Posterior cingulate gyrus (tissue), 11 donors: ENCODE measurements around the gene DHX34.
A peak's percentile ranks its signal among the peaks of the same experiment; 100 is the strongest.
"Not testable (repeated sequence)": the region's sequence is repeated elsewhere in the genome, so short reads cannot be mapped to it uniquely, and the experiment has no call there.

Experiments used
- DNase-seq, 10 donors: peaks; one replicate each; pipeline versions ENCODE4 v3.0.0 to v3.0.0-alpha.2; 2020 to 2021; ENCODE audit warnings: mixed read lengths in 3 of 10
- intact Hi-C: fragments of 100-400 bp; cut with DNase I; formaldehyde crosslinking; loops from one replicate; pipeline ENCODE4 v1.15.1; 2023

DHX34 gene

DNA sequence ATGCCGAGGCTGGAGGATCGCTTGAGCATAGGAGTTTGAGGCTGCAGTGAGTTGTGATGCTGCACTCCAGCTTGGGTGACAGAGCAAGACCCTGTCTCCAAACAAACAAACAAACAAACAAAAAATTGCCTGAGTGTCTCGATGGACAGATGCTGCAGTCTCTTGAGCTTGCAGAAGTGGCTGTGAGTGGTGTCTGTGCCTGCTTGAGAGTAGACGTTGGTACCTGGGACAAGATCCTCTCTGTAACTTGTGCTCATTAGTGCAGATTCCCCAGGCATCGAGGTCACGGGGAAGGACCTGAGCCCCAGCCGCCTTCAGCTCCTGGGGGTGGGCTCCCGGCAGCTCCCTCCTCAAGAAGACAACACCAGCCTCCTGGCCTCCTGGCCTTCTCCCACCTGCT is 25.7 kb upstream of the DHX34 start:
- no peak for DNase-seq
- intact Hi-C loops = no loop called here

GRCh38 chr19:47323872-47324271 is 25.2 kb upstream of the DHX34 start:
- no peak for DNase-seq
- intact Hi-C loops = no loop called here

DNA sequence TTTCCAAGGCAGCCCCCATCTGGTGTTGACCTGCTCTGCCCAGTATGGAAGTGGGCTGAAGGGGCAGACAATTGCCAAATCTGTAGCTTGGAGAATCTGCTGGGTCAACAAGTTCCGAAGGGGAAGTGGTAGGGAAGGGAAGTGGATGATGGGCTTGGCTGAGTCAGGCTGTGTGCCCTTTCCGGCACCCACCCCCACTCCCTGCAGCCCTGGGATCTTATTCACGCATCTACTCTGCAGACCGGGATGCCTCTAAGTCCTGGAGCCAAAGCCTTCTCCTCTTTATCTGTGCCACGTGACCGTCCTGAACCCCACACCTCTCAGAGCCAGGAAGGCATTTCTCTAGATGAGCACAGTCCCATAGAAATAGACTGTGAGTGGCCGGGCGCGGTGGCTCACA is 24.6 kb upstream of the DHX34 start:
- intact Hi-C loops = no loop called here
- peak in 1 of 10 donors; percentile 36 for DNase-seq

DNA sequence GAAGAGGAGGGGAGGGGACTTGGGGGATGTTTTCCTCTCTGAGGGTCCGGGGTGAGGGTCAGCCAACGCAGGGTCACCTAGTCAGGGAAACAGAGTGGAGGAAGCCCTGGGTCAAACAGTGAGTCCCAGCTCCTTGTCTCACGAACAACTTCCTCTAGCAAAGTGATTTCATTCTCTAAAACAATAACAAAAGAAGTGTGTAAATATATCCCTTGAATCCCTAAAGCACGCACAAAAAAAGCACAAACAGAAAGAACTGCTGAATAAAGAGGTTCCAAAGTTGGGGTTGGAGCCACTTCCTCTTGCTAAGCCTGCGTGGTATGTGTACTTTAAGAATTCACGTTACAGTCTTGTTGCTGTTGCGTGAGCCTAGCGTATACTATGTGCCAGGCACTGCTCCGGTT is 18.6 kb upstream of the DHX34 start:
- no peak for DNase-seq
- intact Hi-C loops = no loop called here

- no peak for DNase-seq
- intact Hi-C loops = no loop called here
Observed at GRCh38 chr19:47331490-47331889, 17.6 kb upstream of the DHX34 start.

GRCh38 chr19:47331931-47332547 is 17.1 kb upstream of the DHX34 start, which contains the start of gene C5AR2:
Gene C5AR2, plus strand, starts transcription at chr19:47332175. Its CDS starts 8,625 bp downstream, at chr19:47340800.
- DNase-seq = no peak

DNA sequence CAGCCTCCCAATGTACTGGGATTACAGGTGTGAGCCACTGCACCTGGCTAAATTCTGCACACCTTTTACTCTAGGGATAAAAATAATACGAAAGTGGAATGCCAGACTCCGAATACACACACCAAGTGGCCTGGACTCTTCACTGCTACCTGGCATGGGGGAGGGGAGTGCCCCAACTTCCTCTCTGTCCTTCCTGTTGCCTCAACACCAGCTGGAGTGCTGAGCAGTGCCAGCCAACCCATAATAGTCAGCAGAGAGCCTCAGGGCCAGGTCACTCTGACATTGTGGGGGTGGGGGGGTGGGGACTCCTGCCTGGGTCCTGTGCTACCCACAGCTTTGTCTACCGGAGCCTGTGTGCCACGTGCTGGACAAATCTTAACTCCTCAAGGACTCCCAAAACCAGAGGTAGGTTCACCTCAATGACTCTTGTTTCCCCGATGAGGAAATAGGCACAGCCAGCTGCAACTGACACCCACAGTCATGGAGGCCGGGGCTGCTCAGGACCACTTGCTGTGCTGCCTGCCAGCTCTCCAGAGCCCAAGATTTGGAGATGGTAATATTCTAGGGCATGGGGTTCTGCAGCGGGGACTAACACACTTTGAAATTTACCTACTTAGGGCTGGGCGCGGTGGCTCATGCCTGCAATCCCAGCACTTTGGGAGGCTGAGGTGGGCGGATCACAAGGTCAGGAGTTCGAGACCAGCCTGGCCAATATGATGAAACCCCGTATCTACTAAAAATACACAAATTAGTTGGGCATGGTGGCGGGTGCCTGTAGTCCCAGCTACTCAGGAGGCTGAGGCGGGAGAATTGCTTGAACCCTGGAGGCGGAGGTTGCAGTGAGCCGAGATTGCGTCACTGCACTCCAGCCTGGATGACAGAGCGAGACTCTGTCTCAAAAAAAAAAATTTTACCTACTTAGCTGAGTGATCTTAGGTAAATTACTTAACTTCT is 12.1 kb upstream of the DHX34 start:
- DNase-seq = peak in 3 of 10 donors; percentile 22 to 85 (median 42)

More at GRCh38 chr19:47331931-47332547, 17.1 kb upstream of the DHX34 start, which contains the start of gene C5AR2:
- intact Hi-C loops = no loop called here

DNA sequence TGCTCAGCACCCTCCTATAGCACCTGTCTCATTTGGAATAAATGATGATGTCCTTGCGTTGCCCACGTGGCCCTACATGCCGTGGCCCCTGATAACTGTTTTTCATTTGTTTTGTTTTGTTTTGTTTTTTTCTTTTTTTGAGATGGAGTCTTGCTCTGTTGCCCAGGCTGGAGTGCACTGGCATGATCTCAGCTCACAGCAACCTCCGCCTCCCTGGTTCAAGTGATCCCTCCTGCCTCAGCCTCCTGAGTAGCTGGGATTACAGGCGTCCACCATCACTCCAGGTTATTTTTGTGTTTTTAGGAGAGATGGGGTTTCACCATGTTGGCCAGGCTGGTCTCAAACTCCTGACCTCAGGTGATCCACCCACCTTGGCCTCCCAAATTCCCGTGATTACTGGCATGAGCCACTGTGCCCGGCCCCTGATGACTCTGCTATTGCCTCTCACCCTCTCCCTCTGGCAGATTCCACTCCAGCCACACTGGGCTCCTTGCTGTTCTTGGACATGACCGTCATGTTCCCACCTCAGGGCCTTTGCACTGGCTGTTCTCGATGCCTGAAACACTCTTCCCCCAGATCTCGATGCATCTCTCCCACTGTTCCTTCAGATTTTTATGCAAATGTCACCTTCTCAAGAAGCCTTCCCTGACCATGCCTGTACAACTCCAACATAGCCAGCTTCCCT is 9.8 kb upstream of the DHX34 start:
- intact Hi-C loops = no loop called here
- DNase-seq = no peak

More for the DNA sequence above, 12.1 kb upstream of the DHX34 start:
- intact Hi-C loops = not testable (repeated sequence)

DNA sequence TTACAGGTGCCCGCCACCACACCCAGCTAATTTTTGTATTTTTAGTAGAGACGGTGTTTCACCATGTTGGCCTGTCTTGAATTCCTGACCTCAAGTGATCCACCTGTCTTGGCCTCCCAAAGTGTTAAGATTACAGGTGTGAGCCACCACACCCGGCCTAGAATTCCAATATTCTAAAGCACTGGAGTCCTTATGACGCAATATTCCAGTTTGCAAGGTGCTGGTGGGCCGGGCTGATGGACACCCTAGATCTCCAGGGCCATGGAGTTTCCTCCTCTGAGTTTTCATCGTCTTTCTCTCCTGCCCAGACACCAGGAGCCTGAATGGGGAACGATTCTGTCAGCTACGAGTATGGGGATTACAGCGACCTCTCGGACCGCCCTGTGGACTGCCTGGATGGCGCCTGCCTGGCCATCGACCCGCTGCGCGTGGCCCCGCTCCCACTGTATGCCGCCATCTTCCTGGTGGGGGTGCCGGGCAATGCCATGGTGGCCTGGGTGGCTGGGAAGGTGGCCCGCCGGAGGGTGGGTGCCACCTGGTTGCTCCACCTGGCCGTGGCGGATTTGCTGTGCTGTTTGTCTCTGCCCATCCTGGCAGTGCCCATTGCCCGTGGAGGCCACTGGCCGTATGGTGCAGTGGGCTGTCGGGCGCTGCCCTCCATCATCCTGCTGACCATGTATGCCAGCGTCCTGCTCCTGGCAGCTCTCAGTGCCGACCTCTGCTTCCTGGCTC is 8.5 kb upstream of the DHX34 start:
- intact Hi-C loops = no loop called here
- no peak for DNase-seq

DNA sequence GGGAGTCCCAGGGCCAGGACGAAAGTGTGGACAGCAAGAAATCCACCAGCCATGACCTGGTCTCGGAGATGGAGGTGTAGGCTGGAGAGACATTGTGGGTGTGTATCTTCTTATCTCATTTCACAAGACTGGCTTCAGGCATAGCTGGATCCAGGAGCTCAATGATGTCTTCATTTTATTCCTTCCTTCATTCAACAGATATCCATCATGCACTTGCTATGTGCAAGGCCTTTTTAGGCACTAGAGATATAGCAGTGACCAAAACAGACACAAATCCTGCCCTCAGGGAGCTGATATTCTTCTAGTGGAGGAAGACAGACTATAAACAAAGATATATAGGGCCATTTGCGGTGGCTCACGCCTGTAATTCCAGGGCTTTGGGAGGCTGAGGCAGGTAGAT is 7.4 kb upstream of the DHX34 start:
- intact Hi-C loops = no loop called here
- no peak for DNase-seq

- DNase-seq = no peak
- intact Hi-C loops = no loop called here
Observed at GRCh38 chr19:47343194-47343802, 5.8 kb upstream of the DHX34 start.

DNA sequence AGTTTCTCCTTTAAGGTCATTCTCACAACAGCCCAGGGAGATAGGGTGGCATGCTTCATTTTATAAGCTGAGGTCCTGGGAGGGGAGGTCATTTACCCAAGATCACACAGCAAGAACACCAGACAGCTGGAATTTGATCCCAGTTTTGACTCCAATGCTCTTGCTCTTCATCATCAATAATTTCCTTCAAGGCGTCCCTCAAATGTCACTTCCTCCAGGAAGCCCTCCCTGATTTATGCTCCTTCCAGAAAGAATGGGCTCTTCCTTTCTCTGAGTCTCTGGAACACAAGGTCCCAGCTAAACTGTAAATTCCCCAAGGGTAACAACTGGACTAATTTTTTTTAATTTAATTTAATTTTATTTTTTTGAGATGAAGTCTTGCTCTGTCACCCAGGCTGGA is 4.7 kb upstream of the DHX34 start:
- intact Hi-C loops = no loop called here
- no peak for DNase-seq

GRCh38 chr19:47346024-47346423 is 3.1 kb upstream of the DHX34 start:
- DNase-seq, intact Hi-C loops: not testable (repeated sequence)

DNA sequence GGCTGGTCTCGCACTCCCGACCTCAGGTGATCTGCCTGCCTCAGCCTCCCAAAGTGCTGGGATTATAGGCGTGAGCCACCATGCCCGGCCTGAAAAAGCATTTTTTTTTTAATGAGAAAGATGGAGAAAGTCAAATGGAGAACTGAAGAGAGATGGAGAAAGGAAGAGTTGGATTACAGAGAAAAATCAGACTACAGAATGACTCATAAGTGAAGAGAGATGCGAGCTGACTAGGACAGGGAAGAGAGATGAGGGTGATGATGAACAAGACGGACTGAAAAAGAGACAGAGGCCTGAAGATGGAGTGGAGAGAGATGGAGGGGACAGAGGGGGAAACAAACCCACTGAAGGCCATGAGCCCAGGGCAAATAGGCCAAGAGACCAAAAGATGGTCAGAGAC is 1.5 kb downstream of the DHX34 start:
- intact Hi-C loops = no loop called here
- no peak for DNase-seq

DNA sequence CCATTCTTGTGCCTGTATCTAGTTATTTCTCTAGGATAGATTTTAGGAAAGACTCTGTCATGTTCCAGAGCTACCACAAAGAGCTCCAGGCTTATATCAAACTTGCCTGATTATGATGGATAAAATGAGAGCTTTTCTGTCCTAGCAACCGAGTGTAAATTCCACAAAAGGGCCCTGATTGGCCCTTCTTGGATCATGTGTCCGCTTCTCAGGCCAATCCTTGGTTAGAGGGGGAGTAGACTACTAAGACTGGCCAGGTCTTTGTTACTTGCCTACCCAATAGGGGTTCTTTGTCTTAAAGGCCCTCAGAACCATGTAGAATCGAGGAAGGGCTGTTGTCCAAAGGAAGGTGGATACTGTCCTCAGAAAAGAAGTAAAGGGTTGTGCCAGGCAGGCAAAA is 2.4 kb downstream of the DHX34 start:
- DNase-seq = peak in 6 of 10 donors; percentile 28 to 93 (median 45)
- intact Hi-C loops = no loop called here

- no peak for DNase-seq
- intact Hi-C loops = no loop called here
Observed at GRCh38 chr19:47352095-47352494, 3.0 kb downstream of the DHX34 start.

DNA sequence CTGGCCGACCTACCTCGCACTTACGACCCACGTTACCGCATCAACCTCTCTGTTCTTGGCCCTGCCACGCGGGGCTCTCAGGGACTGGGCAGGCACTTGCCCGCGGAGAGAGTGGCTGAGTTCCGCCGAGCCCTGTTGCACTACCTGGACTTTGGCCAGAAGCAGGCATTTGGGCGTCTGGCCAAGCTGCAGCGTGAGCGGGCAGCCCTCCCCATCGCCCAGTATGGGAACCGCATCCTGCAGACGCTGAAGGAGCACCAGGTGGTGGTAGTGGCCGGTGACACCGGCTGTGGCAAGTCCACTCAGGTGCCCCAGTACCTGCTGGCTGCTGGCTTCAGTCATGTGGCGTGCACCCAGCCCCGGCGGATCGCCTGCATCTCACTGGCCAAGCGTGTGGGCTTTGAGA is 4.2 kb downstream of the DHX34 start:
- intact Hi-C loops = no loop called here
- no peak for DNase-seq

- DNase-seq = no peak
- intact Hi-C loops = no loop called here
Observed at GRCh38 chr19:47356900-47357299, 7.8 kb downstream of the DHX34 start.

DNA sequence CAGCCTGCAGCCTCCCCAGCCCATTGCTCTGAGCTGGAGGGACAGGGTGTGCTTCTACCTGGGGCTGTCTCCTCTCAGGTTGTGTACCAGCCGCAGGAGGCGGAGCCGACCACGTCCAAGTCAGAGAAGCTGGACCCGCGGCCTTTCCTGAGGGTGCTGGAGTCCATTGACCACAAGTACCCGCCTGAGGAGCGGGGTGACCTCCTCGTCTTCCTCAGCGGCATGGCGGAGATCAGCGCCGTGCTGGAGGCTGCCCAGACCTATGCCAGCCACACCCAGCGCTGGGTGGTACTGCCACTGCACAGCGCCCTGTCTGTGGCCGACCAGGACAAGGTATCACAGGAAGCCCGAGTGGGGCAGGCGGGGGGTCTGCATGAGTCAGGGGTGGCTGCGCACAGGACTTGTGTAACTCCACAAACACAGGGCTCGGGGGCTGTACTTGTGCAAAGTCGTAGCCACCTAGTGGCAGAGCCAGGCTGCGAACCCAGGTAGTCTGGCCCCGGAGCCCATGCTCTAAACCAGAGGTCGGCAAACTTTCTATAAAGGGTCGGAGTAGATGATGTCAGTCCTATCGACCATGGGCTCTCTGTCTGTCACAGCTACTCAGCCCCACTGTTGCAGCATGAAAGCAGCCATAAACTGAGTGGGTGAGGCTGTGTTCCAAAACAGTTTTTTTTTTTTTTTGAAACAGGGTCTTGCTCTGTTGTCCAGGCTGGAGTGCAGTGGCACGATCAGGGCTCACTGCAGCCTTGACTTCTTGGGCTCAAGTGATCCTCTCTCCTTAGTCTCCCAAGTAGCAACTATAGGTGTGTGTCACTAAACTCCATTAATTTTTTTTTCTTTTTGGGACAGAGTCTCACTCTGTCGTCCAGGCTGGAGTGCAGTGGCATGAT is 8.9 kb downstream of the DHX34 start:
- intact Hi-C loops = no loop called here

More for the DNA sequence above, 8.9 kb downstream of the DHX34 start:
- DNase-seq = no peak
